Pancreas (tissue), 10 donors: ENCODE data around the gene GH1. TPM values are rescaled to one million over a fixed set of nuclear protein-coding genes. Genes with fewer than 3 reads are reported as not detected.
"Not testable (repeated sequence)": the region's sequence is repeated elsewhere in the genome, so short reads cannot be mapped to it uniquely, and the experiment has no call there.

Source experiments
- ATAC-seq, 4 donors: fragments of 200-7000 bp; cut with Tn5 transposase; one replicate each; pipeline versions ENCODE4 v1.8.0 to v1.9.1; 2020; ENCODE audit warnings: mild to moderate bottlenecking in 4 of 4, moderate library complexity in 4 of 4
- DNase-seq, 6 donors: peaks; one replicate each; pipeline ENCODE4 v3.0.0-alpha.2; 2020
- FAIRE-seq: peaks from 2 replicates; lab custom pipeline; 2012; peaks lifted over from hg19 to GRCh38; lab: Jason Lieb, UNC
- H3K27ac ChIP-seq, 4 donors: fragments of 200-600 bp; sonication (generic); 1 replicate in 3 of 4; 2 replicates in 1 of 4; pipeline versions ENCODE4 v1.5.0 to v1.8.0; 2020
- H3K27me3 ChIP-seq, 4 donors: fragments of 200-600 bp; one replicate each; pipeline ENCODE4 v1.8.0; 2021
- H3K36me3 ChIP-seq, 3 donors: fragments of 200-600 bp; sonication (generic) in 1 of 3; one replicate each; pipeline versions ENCODE4 v1.5.0 to v1.8.0; 2020 to 2021
- H3K4me1 ChIP-seq, 3 donors: fragments of 200-600 bp; one replicate each; pipeline ENCODE4 v1.8.0; 2021
- H3K4me3 ChIP-seq, 4 donors: fragments of 200-600 bp; sonication (generic) in 2 of 4; one replicate each; pipeline versions ENCODE4 v1.5.0 to v1.8.0; 2020 to 2021
- H3K9me3 ChIP-seq, 4 donors: fragments of 200-600 bp; one replicate each; pipeline ENCODE4 v1.8.0; 2021
- CTCF ChIP-seq, 4 donors: fragments of 200-600 bp; sonication (generic) in 3 of 4; IDR thresholded peaks; one replicate each; pipeline versions ENCODE4 v1.5.0 to v1.8.0; 2021; ENCODE audit warnings: antibody characterized with exemption in 4 of 4
- WGBS, 2 donors: extraction: QIAGEN DNeasy Blood & Tissue Kit; methylation state at CpG; one replicate each; pipeline ENCODE4 v1.1.7; 2013; 5-methylcytosine and 5-hydroxymethylcytosine counted together
- intact Hi-C, 3 donors: fragments of 100-400 bp; cut with DNase I; formaldehyde crosslinking; loops; one replicate each; pipeline versions ENCODE4 v1.11.1 to v1.14.2; 2022
- polyA plus RNA-seq, 2 donors: library from polyadenylated mRNA; stranded (reverse); fragments of 200-250 nt; gene quantifications; one replicate each; pipeline ENCODE4 v1.2.3, GENCODE V29; 2013
- total RNA-seq, 6 donors: library from RNA; stranded (reverse); fragmentation: NEBNext Ultra II Directional in 4 of 6; extraction: Animal tissue kit (Norgen Biotek cat#: 25700) in 4 of 6; gene quantifications; one replicate each; pipeline versions ENCODE4 v1.2.1 to v1.2.4, GENCODE V29; 2021 to 2023
- donor health status: healthy with polysubstance abuse.
- donor health status: DM: no; HTN: no; CAD: no; lungs with moderate emphysema.
- donor health status: DM: no; HTN: no; CAD: no.
- donor health status: control.
- donor health status: control.
- donor health status: Bipolar disorder and iron deficiency.
- donor health status: DM: yes; HTN: yes; CAD: no.
- donor health status: DM: no; HTN: no; CAD: no.
- donor health status: DM: no; HTN: no; CAD: no.
- donor health status: DM: yes; HTN: yes; CAD: no.

Gene GH1
- total and polyA plus RNA-seq, 8 donors, result not detected

GRCh38 chr17:63928172-63928666 lies 9.6 kb upstream of the GH1 start:
- DNase-seq (peak in 2 of 6 donors; percentile 3 to 23), ATAC-seq (no peak), FAIRE-seq (no peak)
- Histone ChIP-seq H3K4me1 (no peaks in the 10 kb centered on the region), H3K4me3 (no peak overlapping the region), H3K36me3 (no peaks in the 10 kb centered on the region), H3K27ac (no peak overlapping the region), H3K27me3 (no peaks in the 10 kb centered on the region), H3K9me3 (no peaks in the 10 kb centered on the region)
- WGBS, 2 donors, result 83 to 84% methylated on average over 10 of the region's 10 CpGs
- intact Hi-C loops, result no loop called here
- TF ChIP-seq CTCF (IDR thresholded peaks at IDR 0.05), result no peak

- intact Hi-C loops, result no loop called here
- no peak overlapping the region for H3K4me3 ChIP-seq
- no peaks in the 10 kb centered on the region for H3K9me3 ChIP-seq
- H3K27ac ChIP-seq, result no peak overlapping the region
- WGBS, 2 donors, result 61 to 69% methylated on average over 8 of the region's 8 CpGs
- H3K4me1 ChIP-seq, result no peaks in the 10 kb centered on the region
- H3K36me3 ChIP-seq, result no peaks in the 10 kb centered on the region
- TF ChIP-seq CTCF (IDR thresholded peaks at IDR 0.05), result no peak
- ATAC-seq (no peak), DNase-seq (peak in 2 of 6 donors; percentile 5 to 23), FAIRE-seq (no peak)
- no peaks in the 10 kb centered on the region for H3K27me3 ChIP-seq
Measured at GRCh38 chr17:63927464-63928171, 9.0 kb upstream of the GH1 start.

- Histone ChIP-seq H3K27ac (no peak overlapping the region), H3K36me3 (no peaks in the 10 kb centered on the region), H3K4me1 (no peaks in the 10 kb centered on the region), H3K27me3 (no peaks in the 10 kb centered on the region), H3K4me3 (no peak overlapping the region), H3K9me3 (no peaks in the 10 kb centered on the region)
- DNase-seq (no peak), ATAC-seq (no peak), FAIRE-seq (no peak)
- no peak for TF ChIP-seq CTCF (IDR thresholded peaks at IDR 0.05)
- intact Hi-C loops, result no loop called here
- WGBS, 2 donors, result 93 to 94% methylated on average over 2 of the region's 2 CpGs
Measured at GRCh38 chr17:63926164-63926563, 7.5 kb upstream of the GH1 start.

- DNase-seq (peak in 1 of 6 donors; percentile 24), ATAC-seq (no peak), FAIRE-seq (no peak)
- Histone ChIP-seq H3K4me3 (no peak overlapping the region), H3K36me3 (no peaks in the 10 kb centered on the region), H3K9me3 (no peaks in the 10 kb centered on the region), H3K4me1 (no peaks in the 10 kb centered on the region), H3K27me3 (no peaks in the 10 kb centered on the region), H3K27ac (no peak overlapping the region)
- intact Hi-C loops, result no loop called here
- 70 to 75% methylated on average over 5 of the region's 5 CpGs for WGBS, 2 donors
- no peak for TF ChIP-seq CTCF (IDR thresholded peaks at IDR 0.05)
Measured at GRCh38 chr17:63925615-63926014, 7.0 kb upstream of the GH1 start.

- FAIRE-seq, H3K27ac ChIP-seq, H3K27me3 ChIP-seq, H3K36me3 ChIP-seq, H3K4me3 ChIP-seq, ATAC-seq, H3K4me1 ChIP-seq, intact Hi-C loops, H3K9me3 ChIP-seq: not testable (repeated sequence)
- WGBS, 2 donors, result 62 to 64% methylated on average over 9 of the region's 9 CpGs
- peak in 1 of 6 donors; percentile 7 for DNase-seq
Measured at GRCh38 chr17:63922402-63922801, 3.8 kb upstream of the GH1 start.

- ATAC-seq, intact Hi-C loops, H3K27me3 ChIP-seq, H3K36me3 ChIP-seq, H3K9me3 ChIP-seq, H3K4me3 ChIP-seq, H3K4me1 ChIP-seq, H3K27ac ChIP-seq, FAIRE-seq: not testable (repeated sequence)
- peak in 1 of 6 donors; percentile 26 for DNase-seq
- 68 to 78% methylated on average over 5 of the region's 5 CpGs for WGBS, 2 donors
Measured at GRCh38 chr17:63920779-63921178, 2.1 kb upstream of the GH1 start.

GRCh38 chr17:63920050-63920449 lies 1.4 kb upstream of the GH1 start:
- H3K9me3 ChIP-seq, H3K4me1 ChIP-seq, intact Hi-C loops, DNase-seq, H3K4me3 ChIP-seq, FAIRE-seq, H3K27ac ChIP-seq, H3K27me3 ChIP-seq, H3K36me3 ChIP-seq, ATAC-seq: not testable (repeated sequence)
- WGBS, 2 donors, result 82 to 94% methylated on average over 6 of the region's 6 CpGs
